B cell (primary cell): ENCODE data around the gene GTF2I. TPM values are rescaled to one million over a fixed set of nuclear protein-coding genes. Genes with fewer than 3 reads are reported as not detected.
"Not testable (repeated sequence)": the region's sequence is repeated elsewhere in the genome, so short reads cannot be mapped to it uniquely, and the experiment has no call there.

Experiments
- ATAC-seq: fragments of 200-7000 bp; cut with Tn5 transposase; one replicate; pipeline ENCODE4 v1.10.0; 2021; ENCODE audit warnings: low read depth, mild to moderate bottlenecking, moderate number of reproducible peaks, moderate library complexity
- CTCF ChIA-PET: fragments of 350-600 bp; sonication (Branson Sonifier 250); formaldehyde crosslinking; loops from one replicate; lab custom pipeline; 2021; ENCODE audit warnings: antibody characterized with exemption, inconsistent platforms; lab: Charles Lee
- POLR2A ChIA-PET: fragments of 350-600 bp; sonication (Branson Sonifier 250); formaldehyde crosslinking; loops from one replicate; lab custom pipeline; 2021; ENCODE audit warnings: antibody characterized with exemption; lab: Charles Lee
- DNase-seq: peaks from one replicate; pipeline ENCODE4 v3.0.0; 2013
- H2AFZ ChIP-seq: 2 replicates; pipeline ENCODE4 v1.6.1; 2012; ENCODE audit warnings: mild to moderate bottlenecking, low read depth, low read length; ENCODE audit not compliant: insufficient read depth, poor library complexity, severe bottlenecking
- H3K27ac ChIP-seq, 2 donors: 1 replicate in 1 of 2; 2 replicates in 1 of 2; pipeline ENCODE4 v1.5.1; 2012 to 2013; ENCODE audit warnings: low read length in 2 of 2, mild to moderate bottlenecking in 2 of 2, moderate library complexity in 1 of 2
- H3K27me3 ChIP-seq, 4 experiments: fragments of 200-600 bp in 1 of 4; sonication (generic) in 1 of 4; replicated peaks in 1 of 4; 1 replicate in 2 of 4; 2 replicates in 2 of 4; pipeline versions ENCODE4 v1.6.1 to v1.7.0; 2013 to 2016; ENCODE audit warnings: low read length in 3 of 4, mild to moderate bottlenecking in 2 of 4, mixed read lengths in 1 of 4, moderate library complexity in 1 of 4; ENCODE audit not compliant: insufficient read depth in 4 of 4, control insufficient read depth in 3 of 4; ENCODE audit errors: control extremely low read depth in 1 of 4
- H3K36me3 ChIP-seq, 2 experiments: replicated peaks in 1 of 2; 1 replicate in 1 of 2; 2 replicates in 1 of 2; pipeline versions ENCODE4 v1.6.1 to v1.7.1; 2013; ENCODE audit warnings: low read length in 1 of 2; ENCODE audit not compliant: insufficient read depth in 2 of 2, control insufficient read depth in 1 of 2; ENCODE audit errors: control extremely low read depth in 1 of 2, extremely low read depth in 1 of 2
- H3K4me1 ChIP-seq, 2 donors: fragments of 200-600 bp in 1 of 2; sonication (generic) in 1 of 2; 1 replicate in 1 of 2; 2 replicates in 1 of 2; pipeline versions ENCODE4 v1.5.1 to v1.6.1; 2013 to 2017; ENCODE audit warnings: low read length in 2 of 2; ENCODE audit not compliant: control insufficient read depth in 2 of 2, insufficient read depth in 2 of 2
- H3K4me2 ChIP-seq: replicated peaks from 2 replicates; pipeline ENCODE3; 2012; ENCODE audit warnings: mild to moderate bottlenecking, low read depth, low read length; ENCODE audit not compliant: poor library complexity, severe bottlenecking
- H3K4me3 ChIP-seq, 5 experiments: fragments of 200-600 bp in 1 of 5; sonication (generic) in 1 of 5; 1 replicate in 3 of 5; 2 replicates in 2 of 5; pipeline versions ENCODE4 v1.5.1 to v1.7.0; 2011 to 2016; ENCODE audit warnings: low read length in 4 of 5, mild to moderate bottlenecking in 4 of 5, low read depth in 2 of 5, control low read depth in 1 of 5, moderate library complexity in 1 of 5; ENCODE audit not compliant: insufficient read depth in 1 of 5; ENCODE audit errors: control extremely low read depth in 1 of 5, extremely low read depth in 1 of 5
- H3K79me2 ChIP-seq: fragments of 200-600 bp; sonication (generic); one replicate; pipeline ENCODE4 v1.6.0; 2016; ENCODE audit warnings: low read length; ENCODE audit not compliant: control insufficient read depth, insufficient read depth
- H3K9ac ChIP-seq: fragments of 200-600 bp; sonication (generic); 2 replicates; pipeline ENCODE4 v1.6.1; 2017; ENCODE audit warnings: mild to moderate bottlenecking, low read length, moderate library complexity
- H3K9me3 ChIP-seq, 3 donors: one replicate each; pipeline versions ENCODE4 v1.6.1 to v1.7.1; 2013; ENCODE audit warnings: low read length in 2 of 3; ENCODE audit not compliant: control insufficient read depth in 2 of 3, insufficient read depth in 1 of 3; ENCODE audit errors: control extremely low read depth in 1 of 3
- H4K20me1 ChIP-seq: 2 replicates; pipeline ENCODE4 v1.6.0; 2012; ENCODE audit warnings: mild to moderate bottlenecking, low read length; ENCODE audit not compliant: insufficient read depth, control insufficient read depth, poor library complexity, severe bottlenecking
- H3K27ac Mint-ChIP-seq: one replicate; pipeline ENCODE4 v1.8.0; 2021; ENCODE audit warnings: mixed read lengths
- H3K27me3 Mint-ChIP-seq: one replicate; pipeline ENCODE4 v1.8.0; 2021; ENCODE audit warnings: mixed read lengths
- H3K4me1 Mint-ChIP-seq: one replicate; pipeline ENCODE4 v1.8.0; 2021; ENCODE audit warnings: mixed read lengths
- H3K4me3 Mint-ChIP-seq: one replicate; pipeline ENCODE4 v1.8.0; 2021; ENCODE audit warnings: mixed read lengths
- H3K9me3 Mint-ChIP-seq: one replicate; pipeline ENCODE4 v1.8.0; 2022; ENCODE audit warnings: mixed read lengths; ENCODE audit not compliant: insufficient read depth
- CTCF ChIP-seq: fragments of 200-600 bp; IDR thresholded peaks from one replicate; pipeline ENCODE4 v1.8.0; 2022; ENCODE audit warnings: antibody characterized with exemption, mild to moderate bottlenecking
- EZH2 ChIP-seq: IDR thresholded peaks from 2 replicates; pipeline ENCODE4 v1.6.1; 2012; ENCODE audit warnings: borderline replicate concordance, low read depth, mild to moderate bottlenecking, moderate library complexity, low read length; ENCODE audit not compliant: insufficient read depth, poor library complexity, severe bottlenecking
- WGBS: methylation state at CpG from one replicate; pipeline ENCODE4 v1.1.5; 2013; ENCODE audit warnings: missing lambda C conversion rate; ENCODE audit not compliant: insufficient coverage; 5-methylcytosine and 5-hydroxymethylcytosine counted together
- intact Hi-C: fragments of 100-400 bp; cut with micrococcal nuclease; formaldehyde crosslinking; loops from one replicate; pipeline ENCODE4 v1.10.0; 2022
- polyA plus RNA-seq: library from polyadenylated mRNA; depleted of rRNA; stranded (reverse); fragments of >200 nt; gene quantifications from 2 replicates; pipeline ENCODE4 v1.2.3, GENCODE V29; 2012
- total RNA-seq, 2 donors: library from RNA; stranded (reverse); fragments of 120-200 nt in 1 of 2; gene quantifications; 1 replicate in 1 of 2; 2 replicates in 1 of 2; pipeline versions ENCODE4 v1.2.3 to v1.2.4, GENCODE V29; 2013 to 2022

GTF2I gene
- total and polyA plus RNA-seq, 2 donors (not counting 1 experiment from before 2014, with no cell fraction given), result 140 to 271 TPM

GRCh38 chr7:74661836-74662794 is 4.6 kb downstream of the GTF2I start:
- Mint-ChIP-seq H3K27ac (peak overlapping the region; percentile 86), H3K4me1 (peaks cover 64% of the 10 kb centered on the region), H3K4me3 (peak overlapping the region; percentile 91)
- 45% methylated on average over 11 of the region's 21 CpGs for WGBS
- DNase-seq, result peak; percentile 55
- H3K9ac ChIP-seq, result peak overlapping the region; percentile 37
- ChIA-PET CTCF (interaction anchor here (1.1 kb wide), 1 partner anchor 8 kb away, joined by 4 read pairs; no protein-coding TSS in a partner anchor), POLR2A (interaction anchor here (0.6 to 0.7 kb wide), 3 partner anchors 24 to 77 kb away, joined by 4 to 13 read pairs (median 6); no protein-coding TSS in a partner anchor)
- intact Hi-C loops, result loop anchor here (2.0 kb wide), 2 partner anchors 19 to 45 kb away; no protein-coding TSS in a partner anchor
- H3K4me2 ChIP-seq, result peak overlapping the region; percentile 88
- not testable (repeated sequence) for H3K27me3 Mint-ChIP-seq, H3K9me3 ChIP-seq, H3K27me3 ChIP-seq, ATAC-seq, H3K9me3 Mint-ChIP-seq, H2AFZ ChIP-seq
- peak overlapping the region; percentile 78 to 82 for H3K27ac ChIP-seq
- H3K79me2 ChIP-seq, result peaks cover 78% of the 10 kb centered on the region
- H3K4me3 ChIP-seq, result peak overlapping the region in 1 of 5 experiments; percentile 90
- H3K36me3 ChIP-seq, result peaks cover 1 to 17% of the 10 kb centered on the region in 2 experiments
- peaks cover 64 to 79% of the 10 kb centered on the region in 2 donors for H3K4me1 ChIP-seq
- peaks cover 74% of the 10 kb centered on the region for H4K20me1 ChIP-seq

GRCh38 chr7:74665296-74665938 is 7.9 kb downstream of the GTF2I start:
- H3K9me3 ChIP-seq, result no peaks in the 10 kb centered on the region
- no peak for TF ChIP-seq EZH2
- no peak for TF ChIP-seq CTCF
- intact Hi-C loops, result no loop called here
- WGBS, result 92% methylated on average over 5 of the region's 12 CpGs
- H3K4me1 ChIP-seq, result peaks cover 54 to 76% of the 10 kb centered on the region in 2 donors
- Mint-ChIP-seq H3K27ac (peak overlapping the region; percentile 67), H3K4me3 (no peak overlapping the region), H3K9me3 (no peaks in the 10 kb centered on the region), H3K27me3 (no peaks in the 10 kb centered on the region), H3K4me1 (peaks cover 71% of the 10 kb centered on the region)
- peaks cover 99% of the 10 kb centered on the region for H3K79me2 ChIP-seq
- H4K20me1 ChIP-seq, result peaks cover 87% of the 10 kb centered on the region
- H2AFZ ChIP-seq, result no peak overlapping the region
- CTCF ChIA-PET, result interaction anchor here (1.3 kb wide), 1 partner anchor 11 kb away, joined by 3 read pairs; no protein-coding TSS in a partner anchor
- H3K4me3 ChIP-seq, result no peak overlapping the region
- H3K36me3 ChIP-seq, result peaks cover 1 to 21% of the 10 kb centered on the region in 2 experiments
- no peaks in the 10 kb centered on the region for H3K27me3 ChIP-seq
- H3K27ac ChIP-seq, result peak overlapping the region in 1 of 2 donors; percentile 55
- H3K4me2 ChIP-seq, result no peak overlapping the region
- ATAC-seq, result no peak
- no peak overlapping the region for H3K9ac ChIP-seq
- no peak for DNase-seq
- POLR2A ChIA-PET, result no interaction called here

GRCh38 chr7:74667013-74667412 is 9.5 kb downstream of the GTF2I start:
- ChIA-PET CTCF (interaction anchor here (0.8 kb wide), 1 partner anchor 9 kb away, joined by 4 read pairs; no protein-coding TSS in a partner anchor), POLR2A (interaction anchor here (0.6 to 0.7 kb wide), 3 partner anchors 50 to 543 kb away, joined by 3 read pairs; no protein-coding TSS in a partner anchor)
- ATAC-seq (peak; percentile 28), DNase-seq (peak; percentile 43)
- H3K27me3 ChIP-seq, H3K9ac ChIP-seq, intact Hi-C loops, H3K9me3 Mint-ChIP-seq, H3K27me3 Mint-ChIP-seq, H3K4me3 ChIP-seq, H2AFZ ChIP-seq, H3K9me3 ChIP-seq: not testable (repeated sequence)
- H3K27ac Mint-ChIP-seq, result peak overlapping the region; percentile 85
- H4K20me1 ChIP-seq, result peaks cover 79% of the 10 kb centered on the region
- H3K36me3 ChIP-seq, result peaks cover 1 to 21% of the 10 kb centered on the region in 2 experiments
- peak overlapping the region; percentile 55 for H3K4me3 Mint-ChIP-seq
- H3K27ac ChIP-seq, result peak overlapping the region; percentile 26 to 65
- H3K4me2 ChIP-seq, result peak overlapping the region; percentile 36
- H3K4me1 ChIP-seq, result peaks cover 42 to 60% of the 10 kb centered on the region in 2 donors
- peaks cover 99% of the 10 kb centered on the region for H3K79me2 ChIP-seq
- H3K4me1 Mint-ChIP-seq, result peaks cover 66% of the 10 kb centered on the region
- WGBS, result no CpG with 5 or more reads among the region's 7 CpGs
